ENCODE results near the gene RPS6KA1.

RPS6KA1 gene

DNA sequence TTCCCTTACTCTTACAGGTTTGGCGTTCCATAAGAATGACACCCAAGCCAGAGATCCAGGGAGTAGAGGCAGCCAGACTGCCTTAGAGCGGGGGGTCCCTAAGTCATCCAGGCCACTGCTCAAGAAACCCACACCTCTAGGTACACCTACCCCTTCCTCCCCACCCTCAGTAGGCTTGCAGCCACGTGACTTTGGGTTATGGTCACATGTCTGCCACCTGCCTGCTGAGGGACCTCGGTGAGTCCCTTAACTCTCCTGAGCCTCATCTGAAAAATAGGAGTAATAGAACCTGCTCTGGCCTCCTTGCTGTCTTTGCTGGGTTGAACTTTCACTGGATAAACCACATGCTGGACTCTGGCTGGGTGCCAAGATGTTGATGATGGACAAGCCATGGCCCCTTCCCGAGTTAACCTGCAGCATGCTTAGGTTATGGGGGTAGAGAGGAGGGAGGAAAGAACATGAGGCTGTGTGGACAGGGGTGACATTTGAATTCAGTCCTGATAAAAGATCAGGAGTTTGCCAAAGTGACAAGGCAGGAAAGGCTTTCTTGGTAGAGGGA lies 4.5 kb downstream of the RPS6KA1 start:
- no peak for DNase-seq (ENCODE audit: low spot score)

GRCh38 chr1:26535201-26535600 lies 5.6 kb downstream of the RPS6KA1 start:
- DNase-seq (ENCODE audit: low spot score), result no peak

GRCh38 chr1:26536081-26536480 lies 6.5 kb downstream of the RPS6KA1 start:
- DNase-seq (ENCODE audit: low spot score), result no peak

DNA sequence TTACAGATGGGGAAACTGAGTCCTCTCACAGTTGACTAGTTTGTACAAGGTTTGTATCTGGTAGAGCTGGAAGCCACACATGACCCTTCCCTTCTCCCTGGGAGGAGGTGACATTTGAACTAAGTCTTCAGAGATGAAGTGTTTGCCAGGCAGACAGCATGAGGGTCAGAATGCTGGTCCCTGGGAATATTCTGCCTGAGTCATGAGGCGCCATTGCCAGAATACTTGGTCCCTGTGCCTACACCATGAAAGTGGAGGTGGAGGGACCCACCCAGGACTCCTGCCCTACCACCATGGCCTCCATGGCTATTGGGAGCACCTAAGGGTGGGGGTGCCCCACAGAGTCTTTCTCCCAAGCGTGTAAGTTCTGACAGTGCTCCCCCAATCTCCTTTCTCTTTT lies 7.0 kb downstream of the RPS6KA1 start:
- no peak for DNase-seq (ENCODE audit: low spot score)

GRCh38 chr1:26537951-26538352 lies 8.4 kb downstream of the RPS6KA1 start:
- DNase-seq (ENCODE audit: low spot score), result peak; percentile 65

- peak; percentile 71 for DNase-seq (ENCODE audit: low spot score)
Measured at GRCh38 chr1:26538480-26539412, 9.2 kb downstream of the RPS6KA1 start.

DNA sequence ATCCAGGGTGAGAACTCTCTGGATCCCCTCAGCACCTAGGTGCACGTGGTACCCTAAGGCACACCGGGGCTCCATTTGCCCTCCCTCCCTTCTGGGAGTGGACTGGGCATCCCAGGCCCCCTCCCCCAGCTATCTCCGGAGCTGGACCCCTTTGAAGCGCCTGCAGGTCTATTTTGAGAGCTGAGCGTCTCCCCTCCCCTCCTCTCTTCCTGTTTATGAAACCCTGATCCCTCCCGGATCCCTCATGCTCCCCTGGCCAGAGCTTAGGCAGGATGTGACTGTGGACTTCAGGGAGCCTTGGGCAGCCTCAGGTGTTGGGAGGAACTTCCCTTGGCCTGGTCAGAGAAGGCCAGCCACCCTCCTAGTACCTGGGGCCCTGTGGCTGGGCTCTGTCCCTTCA lies 10.2 kb downstream of the RPS6KA1 start:
- DNase-seq (ENCODE audit: low spot score), result no peak

DNA sequence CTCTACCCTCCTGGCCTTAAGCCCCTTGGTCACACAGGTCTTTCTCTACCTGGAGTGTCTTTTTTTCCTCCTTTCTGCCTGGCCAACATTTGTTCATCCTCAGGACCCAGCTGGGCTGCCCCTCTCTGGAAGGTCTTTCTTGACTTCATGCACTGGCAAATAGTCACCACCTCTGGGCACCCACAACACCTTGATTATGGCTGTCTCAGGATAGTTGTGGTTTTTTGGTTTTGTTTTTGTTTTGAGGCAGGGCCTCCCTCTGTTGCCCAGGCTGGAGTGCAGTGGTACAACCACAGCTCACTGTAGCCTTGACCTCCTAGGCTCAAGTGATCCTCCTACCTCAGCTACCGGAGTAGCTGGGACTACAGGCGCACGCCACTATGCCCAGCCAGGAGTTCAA lies 10.8 kb downstream of the RPS6KA1 start:
- DNase-seq (ENCODE audit: low spot score), result no peak

DNA sequence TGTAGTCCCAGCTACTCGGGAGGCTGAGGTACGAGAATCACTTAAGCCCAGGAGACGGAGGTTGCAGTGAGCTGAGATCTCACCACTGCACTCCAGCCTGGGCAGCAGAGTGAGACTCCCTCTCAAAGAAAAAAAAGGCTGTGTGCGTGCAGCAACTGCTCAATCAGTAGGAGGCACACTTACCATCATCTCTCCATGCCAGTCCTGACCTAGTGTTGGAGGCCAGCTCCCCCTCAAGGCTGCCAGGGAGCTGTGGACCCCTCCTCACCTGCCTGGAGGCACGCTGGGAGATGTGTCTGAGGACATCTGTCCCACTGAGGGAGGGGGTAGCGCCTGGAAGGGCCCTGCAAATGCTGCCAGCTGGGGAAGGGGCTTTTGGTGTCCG lies 11.9 kb downstream of the RPS6KA1 start:
- no peak for DNase-seq (ENCODE audit: low spot score)

DNA sequence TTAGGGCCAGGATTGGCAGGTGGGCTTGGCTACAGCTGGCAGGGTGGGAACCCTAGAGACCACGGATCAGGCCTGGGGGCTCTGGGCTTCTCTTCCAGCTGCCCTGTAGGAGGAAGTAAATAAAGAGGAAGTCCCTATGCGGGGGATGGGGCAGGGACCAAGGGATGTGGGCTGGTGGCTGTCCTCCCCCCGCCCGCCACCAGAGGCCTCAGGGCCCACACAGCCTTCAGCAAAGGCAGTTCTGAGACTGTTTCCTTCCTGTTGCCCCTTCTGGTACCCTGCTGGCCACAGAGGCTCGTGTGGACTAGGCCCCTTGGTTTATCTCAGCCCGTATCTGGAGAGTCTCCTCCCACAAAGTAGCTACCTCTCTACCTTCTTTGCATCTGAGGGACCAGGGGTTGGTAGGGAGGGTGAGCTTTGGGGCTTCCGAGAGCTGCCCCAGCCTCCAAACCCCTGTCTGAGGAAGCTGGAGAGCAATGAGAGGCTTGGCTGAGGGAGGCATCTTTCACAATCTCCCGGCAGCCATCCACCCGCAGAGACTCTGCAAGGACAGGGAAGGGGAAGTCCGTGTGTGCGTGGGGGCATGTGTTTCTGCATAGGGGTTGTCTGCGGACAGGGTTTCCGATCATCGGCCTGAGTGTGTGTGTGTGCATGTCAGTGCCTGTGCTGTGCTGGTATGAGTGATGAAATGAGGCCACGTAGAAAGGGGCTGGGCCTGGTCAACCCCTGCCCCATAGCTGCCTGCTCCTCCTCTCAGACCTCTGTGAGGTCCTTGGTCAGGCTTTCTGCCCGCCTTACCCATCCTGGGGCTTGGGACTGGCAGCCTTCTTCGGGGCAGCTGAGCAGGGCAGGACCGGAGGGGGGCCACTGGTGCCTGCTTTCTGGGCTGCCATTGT lies 12.5 kb downstream of the RPS6KA1 start:
- peak; percentile 94 for DNase-seq (ENCODE audit: low spot score)

GRCh38 chr1:26542771-26543451 lies 13.3 kb downstream of the RPS6KA1 start:
- peak; percentile 81 for DNase-seq (ENCODE audit: low spot score)

- no peak for DNase-seq (ENCODE audit: low spot score)
Measured at GRCh38 chr1:26543462-26543861, 13.9 kb downstream of the RPS6KA1 start.

DNA sequence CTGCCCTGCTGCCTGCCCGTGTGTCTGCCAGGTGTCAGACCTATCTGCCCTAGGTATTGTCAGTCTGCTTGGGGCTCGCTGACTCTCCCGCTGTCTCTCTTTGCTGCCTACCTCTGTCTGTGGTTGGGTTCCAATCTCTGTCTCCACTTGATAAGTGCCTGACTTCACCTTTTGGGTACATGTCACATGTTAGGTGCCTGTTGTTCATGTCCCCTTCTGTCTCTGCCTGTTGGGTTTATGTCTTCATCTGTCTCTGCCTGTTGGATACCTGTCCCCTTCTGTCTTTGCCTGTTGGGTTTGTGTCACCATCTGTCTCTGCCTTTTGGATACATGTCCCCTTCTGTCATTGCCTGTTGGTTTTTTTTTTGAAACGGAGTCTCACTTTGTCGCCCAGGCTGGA lies 14.6 kb downstream of the RPS6KA1 start:
- no peak for DNase-seq (ENCODE audit: low spot score)

- no peak for DNase-seq (ENCODE audit: low spot score)
Measured at GRCh38 chr1:26545969-26546323, 16.4 kb downstream of the RPS6KA1 start.

GRCh38 chr1:26546375-26546774 lies 16.8 kb downstream of the RPS6KA1 start:
- no peak for DNase-seq (ENCODE audit: low spot score)

- DNase-seq (ENCODE audit: low spot score), result no peak
Measured at GRCh38 chr1:26546819-26547218, 17.3 kb downstream of the RPS6KA1 start.

DNA sequence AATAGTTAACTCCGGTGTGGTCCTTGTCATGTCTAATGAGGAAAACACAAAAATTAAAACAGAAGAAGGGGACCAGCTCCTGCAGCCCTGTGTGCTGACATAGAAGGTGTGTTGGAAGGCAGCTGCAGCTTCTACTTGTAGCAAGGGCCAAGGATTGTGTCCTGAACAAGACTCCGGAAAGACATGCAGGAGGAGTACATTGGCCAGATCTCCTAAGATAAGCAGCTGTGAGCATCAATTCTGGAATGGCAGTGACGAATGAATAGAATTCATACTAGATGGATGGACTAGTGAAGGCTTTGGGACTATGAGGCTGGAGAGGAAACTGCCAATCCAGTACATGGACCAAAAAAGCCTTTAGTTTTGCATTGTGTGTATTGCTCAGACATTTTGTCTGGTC lies 19.3 kb downstream of the RPS6KA1 start:
- no peak for DNase-seq (ENCODE audit: low spot score)

- DNase-seq (ENCODE audit: low spot score), result no peak
Measured at GRCh38 chr1:26550946-26551345, 21.4 kb downstream of the RPS6KA1 start.

DNA sequence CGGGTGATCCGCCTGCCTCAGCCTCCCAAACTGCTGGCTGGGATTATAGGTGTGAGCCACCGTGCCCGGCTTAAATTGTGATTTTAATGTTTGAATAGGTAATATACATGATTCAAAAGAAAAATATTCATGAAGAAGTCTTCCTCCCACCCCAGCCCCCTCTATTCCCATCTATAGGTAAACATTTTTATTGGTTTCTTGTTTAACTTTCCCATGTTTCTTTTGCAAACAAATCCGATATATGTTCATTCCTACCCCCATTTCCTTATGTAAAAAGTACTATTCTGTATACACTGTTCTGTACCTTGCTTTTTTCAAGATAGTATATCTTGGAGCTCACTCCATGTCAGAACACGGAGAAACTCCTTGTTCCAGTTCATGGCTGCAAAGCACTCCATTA lies 23.2 kb downstream of the RPS6KA1 start:
- no peak for DNase-seq (ENCODE audit: low spot score)

DNA sequence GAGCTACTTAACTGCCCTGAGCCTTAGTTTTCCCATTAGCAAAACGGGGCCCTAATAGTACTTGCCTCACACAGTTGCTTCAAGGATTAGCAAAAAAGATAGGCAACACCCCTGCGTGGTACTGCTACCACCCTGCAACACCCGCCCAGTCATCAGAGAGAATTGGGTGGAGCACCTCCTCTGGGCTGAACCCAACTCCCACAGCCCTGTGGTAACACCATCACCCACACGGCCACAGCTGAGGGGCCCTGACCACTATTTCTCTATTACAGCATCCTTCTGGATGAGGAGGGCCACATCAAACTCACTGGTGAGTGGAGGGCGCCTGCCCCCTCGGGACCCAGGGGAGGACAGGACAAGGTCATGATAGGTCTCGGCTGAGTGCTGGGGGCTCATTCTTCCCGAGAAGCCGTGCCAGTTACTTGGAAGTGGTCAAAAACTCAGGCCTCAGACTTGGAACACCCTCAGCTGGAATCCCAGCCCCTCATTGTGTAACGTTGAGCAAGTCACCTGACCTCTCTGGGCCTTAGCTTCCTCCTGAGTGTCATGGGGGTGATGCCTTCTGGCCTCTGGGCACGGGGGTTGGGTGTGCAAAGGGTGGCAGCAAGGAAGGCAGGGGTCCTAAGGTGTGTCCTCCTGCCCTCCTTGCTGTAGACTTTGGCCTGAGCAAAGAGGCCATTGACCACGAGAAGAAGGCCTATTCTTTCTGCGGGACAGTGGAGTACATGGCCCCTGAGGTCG lies 24.6 kb downstream of the RPS6KA1 start:
- no peak for DNase-seq (ENCODE audit: low spot score)

DNA sequence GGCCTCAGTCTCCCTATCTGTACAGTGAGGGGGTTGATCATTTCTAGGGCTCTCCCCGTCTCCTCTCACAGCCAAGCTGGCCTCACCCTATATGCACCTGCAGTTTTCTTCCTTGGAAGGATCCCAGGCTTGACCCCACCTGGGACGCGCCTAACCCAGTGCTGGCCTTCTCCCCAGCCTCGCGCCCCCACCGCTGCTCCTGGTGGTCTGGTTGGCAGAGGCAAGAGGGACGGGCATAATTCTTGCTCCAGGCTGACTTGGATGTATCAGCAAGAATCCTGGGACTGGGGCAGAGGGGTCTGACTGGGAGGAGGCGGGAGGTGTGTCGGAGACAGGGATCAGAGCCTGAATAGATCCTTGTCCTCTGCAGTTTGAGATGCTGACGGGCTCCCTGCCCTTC lies 25.2 kb downstream of the RPS6KA1 start:
- no peak for DNase-seq (ENCODE audit: low spot score)

All from germinal center (tissue), 1 donor.